ENCODE results near the gene RFX2. TPM values are rescaled to one million over a fixed set of nuclear protein-coding genes. Genes with fewer than 3 reads are reported as not detected.

The RFX2 gene
- total and polyA plus RNA-seq, 9 of the 15 experiments (the other 6 are each of a cell fraction or from before 2014, with no cell fraction given): 3.6 to 18.7 (median 8.7) TPM

DNA sequence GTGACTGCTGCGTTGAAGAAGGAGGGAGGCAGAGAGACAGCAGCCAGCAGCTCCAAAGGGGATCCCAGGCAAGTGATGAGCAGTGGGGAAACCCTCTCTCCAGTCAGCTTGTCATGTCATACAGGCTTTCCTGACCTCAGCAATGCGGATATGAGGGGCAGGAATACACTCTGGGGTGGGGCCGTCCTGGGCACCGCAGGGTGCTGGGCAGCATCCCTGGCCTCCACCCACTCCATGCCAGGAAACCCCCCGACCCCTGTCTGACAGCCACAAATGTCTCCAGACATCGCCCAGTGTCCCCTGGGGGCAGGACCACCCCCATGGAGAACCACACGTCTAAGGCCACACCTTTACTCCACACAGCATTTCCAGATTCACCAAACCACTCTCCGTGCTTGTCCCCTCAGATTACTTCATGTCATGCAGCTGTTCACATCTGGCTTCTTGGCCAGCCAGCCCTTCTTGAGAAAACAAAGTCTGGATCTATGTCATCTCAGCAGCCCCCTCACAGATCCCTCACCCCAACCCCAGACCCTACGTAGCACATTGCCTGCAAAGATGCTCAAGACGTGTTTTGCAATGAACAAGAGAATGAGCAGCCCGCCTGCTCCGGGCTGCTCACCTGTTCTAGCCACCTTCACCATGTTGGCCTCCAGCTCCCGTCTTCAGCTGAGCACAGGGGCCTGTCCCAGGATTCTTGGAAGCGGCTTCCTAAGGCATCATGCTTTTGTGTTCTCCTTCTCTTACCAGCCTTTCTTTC is 46.5 kb downstream of the RFX2 start:
- FAIRE-seq (no peak), DNase-seq (ENCODE audit: extremely low read depth in 1 of 4, low spot score in 3 of 4) (no peak), ATAC-seq (no peak)
- Histone ChIP-seq H3K9me1 (ENCODE audit: control insufficient read depth, insufficient read depth, low read length) (no peaks in the 10 kb centered on the region), H3K27ac (ENCODE audit: extremely low read depth, low read depth, low read length) (no peak overlapping the region; the same call in 2 of the 3 replicates), H3K9me3 (replicated peaks; ENCODE audit: control insufficient read depth, insufficient read depth, low read depth, low read length) (no peaks in the 10 kb centered on the region), H3K36me3 (ENCODE audit: control insufficient read depth, insufficient read depth, low read length) (no peaks in the 10 kb centered on the region; the same call in 2 of the 3 replicates), H4K20me1 (replicated peaks; ENCODE audit: control insufficient read depth, insufficient read depth, low read length) (no peaks in the 10 kb centered on the region), H3K9ac (ENCODE audit: insufficient read depth in 1 of 2, low read depth in 2 of 2, low read length in 2 of 2) (peak overlapping the region in 1 of 2 experiments; percentile 10; a peak in 1 of 4 replicates), H2AFZ (ENCODE audit: low read depth, low read length) (no peak overlapping the region), H3K4me3 (no peak overlapping the region), H3K4me2 (ENCODE audit: insufficient read depth, low read length) (no peak overlapping the region), H3K79me2 (ENCODE audit: control insufficient read depth, insufficient read depth, low read length) (peaks cover 50% of the 10 kb centered on the region), H3K4me1 (replicated peaks in 1 of 2; ENCODE audit: control insufficient read depth in 2 of 2, insufficient read depth in 2 of 2, low read length in 2 of 2) (peaks cover 57 to 80% of the 10 kb centered on the region in 2 experiments), H3K27me3 (ENCODE audit: control insufficient read depth in 2 of 2, insufficient read depth in 2 of 2, low read length in 2 of 2) (no peaks in the 10 kb centered on the region)
- BruUV-seq (replicated peaks): no TSS peak
- POLR2A ChIA-PET: no interaction called here
- intact Hi-C loops (cut with micrococcal nuclease): loop anchor here (2.0 kb wide), 1 partner anchor 47 kb away; the partner anchor contains the start of gene RFX2
- TF ChIP-seq SMAD4 (CRISPR knock-in tag; conservative IDR thresholded peaks at IDR 0.05): no peak
- TF ChIP-seq, protein P1, sequence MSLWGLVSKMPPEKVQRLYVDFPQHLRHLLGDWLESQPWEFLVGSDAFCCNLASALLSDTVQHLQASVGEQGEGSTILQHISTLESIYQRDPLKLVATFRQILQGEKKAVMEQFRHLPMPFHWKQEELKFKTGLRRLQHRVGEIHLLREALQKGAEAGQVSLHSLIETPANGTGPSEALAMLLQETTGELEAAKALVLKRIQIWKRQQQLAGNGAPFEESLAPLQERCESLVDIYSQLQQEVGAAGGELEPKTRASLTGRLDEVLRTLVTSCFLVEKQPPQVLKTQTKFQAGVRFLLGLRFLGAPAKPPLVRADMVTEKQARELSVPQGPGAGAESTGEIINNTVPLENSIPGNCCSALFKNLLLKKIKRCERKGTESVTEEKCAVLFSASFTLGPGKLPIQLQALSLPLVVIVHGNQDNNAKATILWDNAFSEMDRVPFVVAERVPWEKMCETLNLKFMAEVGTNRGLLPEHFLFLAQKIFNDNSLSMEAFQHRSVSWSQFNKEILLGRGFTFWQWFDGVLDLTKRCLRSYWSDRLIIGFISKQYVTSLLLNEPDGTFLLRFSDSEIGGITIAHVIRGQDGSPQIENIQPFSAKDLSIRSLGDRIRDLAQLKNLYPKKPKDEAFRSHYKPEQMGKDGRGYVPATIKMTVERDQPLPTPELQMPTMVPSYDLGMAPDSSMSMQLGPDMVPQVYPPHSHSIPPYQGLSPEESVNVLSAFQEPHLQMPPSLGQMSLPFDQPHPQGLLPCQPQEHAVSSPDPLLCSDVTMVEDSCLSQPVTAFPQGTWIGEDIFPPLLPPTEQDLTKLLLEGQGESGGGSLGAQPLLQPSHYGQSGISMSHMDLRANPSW (CRISPR knock-in tag; IDR thresholded peaks at IDR 0.05): 0 out of 2 replicates have a peak, but pooled peaks have one; percentile 41
- WGBS (ENCODE audit: insufficient coverage, low coverage, missing lambda C conversion rate): 82% methylated on average over 13 of the region's 14 CpGs
- in situ Hi-C loops (cut with MboI): no loop called here
- CTCF ChIA-PET (ENCODE audit: low intra/inter-chr PET ratio): no interaction called here
